ENCODE results near the gene RERE.
A peak's percentile ranks its signal among the peaks of the same experiment; 100 is the strongest.
"Not testable (repeated sequence)": the region's sequence is repeated elsewhere in the genome, so short reads cannot be mapped to it uniquely, and the experiment has no call there.

The RERE gene

DNA sequence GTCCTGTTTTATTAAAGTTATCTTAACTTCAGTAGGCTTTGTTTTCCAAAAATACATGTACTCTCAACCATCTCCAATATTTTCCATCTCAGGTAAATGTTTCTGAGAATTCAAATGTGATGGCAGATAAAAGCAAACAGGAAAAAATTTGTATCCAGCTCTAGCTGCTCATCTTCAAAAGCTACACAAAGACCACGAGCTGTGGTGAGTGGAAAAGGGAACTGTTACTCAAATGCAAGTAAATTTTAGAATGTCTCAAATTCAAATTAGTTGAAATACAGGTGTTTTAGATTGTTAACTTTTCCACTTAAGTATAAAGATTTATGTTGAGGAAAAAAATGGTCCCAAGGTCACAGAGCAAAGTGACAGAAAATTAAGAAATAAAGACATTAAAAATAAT lies 283.5 kb downstream of the RERE start:
- no peak for DNase-seq

DNA sequence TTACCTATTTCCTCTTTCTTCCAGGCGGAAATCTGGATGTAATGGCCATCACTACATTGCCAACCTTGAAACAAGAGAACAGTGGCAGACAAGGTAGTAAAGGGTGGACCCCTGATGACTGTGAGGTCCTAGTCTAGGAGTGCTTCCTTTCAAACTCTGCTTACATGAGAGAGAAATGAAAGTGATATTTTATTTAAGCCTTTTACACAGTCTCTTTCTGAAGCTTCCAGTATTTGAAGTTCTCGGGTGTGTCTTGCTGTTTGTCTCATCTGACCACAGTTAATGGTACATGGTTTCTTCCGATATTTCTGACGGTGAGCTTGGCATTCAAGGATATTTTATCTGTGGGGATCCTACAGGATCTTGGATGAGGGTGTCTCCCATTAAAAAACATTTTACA lies 284.3 kb downstream of the RERE start:
- DNase-seq, result no peak

DNA sequence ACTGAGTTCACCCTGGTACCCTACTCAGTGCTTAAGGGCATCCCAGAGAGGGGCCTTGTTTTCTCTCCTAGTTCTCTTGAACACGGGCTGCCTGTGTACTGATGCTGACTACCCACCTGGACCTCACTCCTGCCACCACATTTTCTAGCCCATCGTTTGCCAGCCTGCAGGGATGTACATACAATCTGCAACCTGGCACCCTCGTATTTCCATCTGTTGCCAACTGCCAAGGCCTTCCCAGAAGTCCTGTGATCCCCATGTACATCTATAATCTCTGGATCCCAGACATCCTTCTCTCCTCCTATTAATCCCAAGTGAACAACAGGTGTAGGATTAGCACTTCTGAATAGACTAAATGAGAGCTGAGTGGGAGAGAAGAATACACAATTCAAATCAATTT lies 287.5 kb downstream of the RERE start:
- DNase-seq, result no peak

DNA sequence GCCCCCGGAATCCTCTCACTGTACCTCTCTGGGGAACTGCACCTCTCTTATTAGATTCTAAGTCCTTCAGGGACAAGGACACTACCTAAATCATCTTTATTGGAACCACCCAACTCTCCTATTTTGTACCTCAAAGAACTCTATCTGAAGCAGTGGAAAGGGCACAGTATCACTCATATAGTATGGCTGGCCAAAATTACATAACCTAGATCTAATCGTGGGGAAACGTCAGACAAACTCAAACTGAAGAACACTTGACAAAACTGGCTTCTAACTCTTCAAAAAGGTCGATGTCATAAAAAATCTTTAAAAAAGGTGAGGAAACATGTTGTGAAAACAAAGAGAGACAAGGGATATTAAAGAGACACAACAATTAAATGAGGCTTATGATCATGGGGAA lies 289.5 kb downstream of the RERE start:
- DNase-seq, result no peak

DNA sequence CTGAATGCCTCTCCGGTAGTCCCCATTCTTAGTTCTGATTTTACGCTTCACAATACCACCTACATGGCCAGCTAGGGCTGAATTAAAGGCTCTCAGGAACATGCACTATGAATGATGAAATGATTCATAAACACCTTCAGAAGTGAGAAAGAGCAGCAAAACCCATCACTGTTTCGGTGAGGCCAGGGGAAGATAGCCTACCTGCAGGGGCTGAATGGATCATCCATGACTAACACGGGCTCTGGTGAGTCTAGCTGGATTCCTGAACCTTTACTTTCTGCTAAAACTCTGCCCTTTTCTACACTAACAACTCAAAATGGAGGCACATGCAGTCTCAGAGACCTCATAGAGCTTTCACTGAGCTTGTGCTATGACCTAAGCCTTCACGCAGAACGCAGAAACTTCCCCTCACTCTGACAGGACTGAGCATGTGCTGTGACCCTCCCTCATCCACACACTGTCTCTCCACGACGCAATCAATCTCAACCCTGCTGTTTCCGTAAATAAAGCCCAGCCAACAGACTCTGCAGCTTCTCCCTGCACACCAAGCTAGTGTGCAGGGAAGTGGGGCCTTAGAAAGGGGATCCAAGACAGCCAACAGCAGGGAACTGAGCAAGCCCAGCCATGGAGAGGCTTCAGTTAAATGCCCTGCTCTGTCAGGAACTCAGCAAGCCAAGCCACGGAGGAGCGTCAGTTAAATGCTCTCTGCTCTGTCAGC lies 291.7 kb downstream of the RERE start:
- DNase-seq, result peak; percentile 82

DNA sequence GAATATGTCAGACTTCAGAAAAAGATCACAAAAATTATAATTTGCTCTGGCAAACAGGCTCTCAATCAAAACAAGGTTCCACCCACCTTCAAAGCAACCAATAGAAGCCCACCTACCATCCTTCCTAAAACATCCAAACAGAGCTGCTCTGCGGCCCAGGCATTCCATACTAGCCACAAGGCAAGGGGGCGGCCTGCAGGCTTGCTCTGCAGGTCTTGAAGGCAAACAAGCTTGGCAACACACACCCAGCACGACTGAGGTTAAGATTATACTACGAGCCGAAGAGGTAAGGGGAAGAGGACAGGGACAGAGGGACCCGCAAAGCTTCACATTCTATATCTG lies 292.3 kb downstream of the RERE start:
- peak; percentile 67 for DNase-seq

DNA sequence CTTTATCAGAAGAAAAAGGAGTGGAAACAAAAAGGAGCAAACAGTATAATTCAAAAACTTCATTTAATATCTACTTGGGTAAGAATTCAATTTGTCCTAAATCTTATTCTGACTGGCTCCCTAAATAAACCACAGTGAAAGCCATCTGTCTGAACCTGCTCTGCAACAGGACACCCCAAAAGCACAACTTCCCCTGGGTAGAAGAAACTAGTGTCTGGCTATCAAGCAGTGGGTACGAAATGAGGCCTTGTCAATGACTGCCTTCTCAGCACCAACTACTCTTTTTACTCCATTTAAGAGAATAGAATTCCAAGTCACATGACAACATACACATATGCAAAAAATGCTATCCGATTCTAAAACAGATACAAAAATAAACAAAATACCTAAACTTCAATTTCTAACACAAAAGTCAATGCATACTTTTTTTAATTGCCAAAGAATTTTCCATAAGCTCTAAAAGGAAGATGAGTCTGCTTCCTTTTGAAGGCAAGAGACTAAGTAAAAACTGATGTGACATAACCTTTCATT lies 292.7 kb downstream of the RERE start:
- DNase-seq, result no peak

DNA sequence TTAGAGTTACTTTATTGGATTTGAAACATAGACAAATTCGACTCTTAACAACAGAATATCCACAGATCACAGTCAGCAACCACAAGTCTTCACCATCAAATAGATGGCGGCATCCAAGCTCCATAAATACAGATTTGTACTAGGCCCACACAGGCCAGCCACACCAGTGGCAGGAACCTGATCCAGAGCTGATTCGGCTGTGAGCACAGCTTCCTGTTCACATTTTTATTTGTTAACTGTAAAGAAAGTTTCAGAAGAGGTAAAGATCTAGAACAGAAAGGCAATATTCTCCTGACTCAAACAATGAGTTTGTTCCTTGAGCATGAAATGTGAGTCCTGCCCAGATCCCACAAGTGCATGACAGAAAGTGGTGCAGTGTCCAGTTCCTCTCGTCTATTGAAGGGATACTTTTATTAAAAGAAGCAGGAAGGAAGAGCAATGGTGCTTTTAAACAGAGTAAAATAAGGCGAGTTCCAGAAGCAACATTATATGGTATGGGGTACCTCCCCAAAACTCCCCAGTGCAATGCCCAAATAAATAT lies 293.7 kb downstream of the RERE start:
- no peak for DNase-seq

DNA sequence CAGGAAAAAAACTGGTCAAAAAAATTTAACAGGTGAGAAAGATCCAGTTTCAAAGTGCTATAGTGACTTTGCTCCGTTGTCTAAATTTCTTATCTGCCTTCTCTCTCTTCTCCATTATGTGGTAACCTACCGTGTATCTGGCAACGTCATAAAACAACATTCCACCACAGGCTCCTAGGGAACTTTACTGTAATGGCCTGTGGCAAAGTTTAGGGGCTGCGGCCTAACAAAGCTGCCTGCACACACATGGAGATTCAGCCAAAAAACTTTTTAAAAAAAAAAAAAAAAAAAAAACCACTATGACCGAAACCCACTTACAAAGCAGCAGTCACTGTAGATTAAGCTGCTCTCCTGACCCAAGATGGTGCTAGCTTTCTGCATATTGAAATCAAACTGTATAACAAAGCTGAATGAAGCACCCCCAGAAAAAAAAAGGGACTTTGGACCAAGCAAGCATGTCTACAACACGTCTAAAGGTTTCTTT lies 296.9 kb downstream of the RERE start:
- no peak for DNase-seq

DNA sequence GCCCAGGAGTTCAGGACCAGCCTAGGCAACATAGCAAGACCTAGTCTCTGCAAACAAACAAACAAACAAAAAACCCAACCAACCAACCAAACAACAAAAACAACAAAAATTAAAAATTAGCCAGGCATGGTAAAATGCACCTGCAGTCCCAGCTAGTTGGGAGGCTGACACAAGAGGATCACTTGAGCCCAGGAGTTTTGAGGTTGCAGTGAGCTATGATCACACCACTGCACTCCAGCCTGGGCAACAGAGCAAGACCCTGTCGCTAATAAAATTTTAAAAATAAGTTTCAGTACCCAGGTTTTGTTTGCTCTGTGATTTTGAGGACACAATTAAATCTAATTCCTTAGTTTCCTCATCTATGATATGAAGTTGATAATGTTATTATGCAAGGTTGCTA lies 298.3 kb downstream of the RERE start:
- no peak for DNase-seq

DNA sequence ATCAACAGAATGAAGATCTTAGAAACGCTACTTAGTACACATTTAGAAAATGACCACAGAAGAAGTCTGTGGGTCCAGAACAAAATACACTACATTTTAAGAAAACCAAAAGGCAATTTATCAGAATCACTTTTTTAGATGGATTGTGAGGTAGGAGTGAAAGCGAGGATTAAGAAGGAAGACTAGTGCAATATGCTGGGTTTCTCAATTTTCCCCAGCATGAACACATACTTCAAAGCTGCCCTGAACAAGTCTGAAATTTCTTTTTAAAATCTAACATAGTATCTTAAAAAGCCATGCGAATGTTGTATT lies 299.0 kb downstream of the RERE start:
- no peak for DNase-seq

DNA sequence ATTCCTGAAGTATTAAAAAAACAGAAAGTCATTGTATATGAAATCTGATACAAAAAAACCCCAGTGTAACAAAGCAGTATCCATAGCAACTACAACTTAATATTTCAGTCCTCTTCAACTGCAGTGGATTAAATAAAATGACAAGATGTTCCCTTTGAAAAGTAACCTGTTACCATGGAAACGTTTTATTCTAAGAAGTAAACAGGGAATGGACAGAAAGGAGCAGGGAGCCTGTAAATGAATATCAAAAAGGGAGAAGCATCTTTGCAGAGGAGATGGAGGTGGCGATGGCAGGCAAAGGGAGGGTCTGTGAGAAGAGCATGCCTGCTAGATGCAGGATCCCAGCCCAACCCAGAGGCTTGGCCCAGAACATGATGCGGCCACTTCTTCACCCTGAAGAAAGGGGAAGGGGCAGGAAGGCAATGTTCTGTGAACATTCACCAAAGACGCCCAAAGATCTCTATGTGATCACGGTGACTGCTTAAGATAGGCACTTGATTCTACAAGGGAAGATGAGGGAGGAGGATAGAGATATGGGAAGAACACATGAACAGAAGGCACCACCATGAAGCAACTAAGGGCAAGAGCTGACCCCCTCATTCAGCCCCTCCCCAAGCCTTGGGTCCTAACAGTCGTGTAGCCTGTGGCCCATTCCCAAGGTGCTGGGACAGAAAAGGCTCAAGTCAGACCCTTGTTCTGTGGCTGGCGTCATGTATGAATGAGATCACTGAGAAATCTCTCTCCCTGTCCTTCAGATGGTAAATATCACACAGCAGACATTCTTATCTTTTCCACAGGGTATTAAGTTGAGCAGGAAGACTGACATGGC lies 299.6 kb downstream of the RERE start:
- DNase-seq, result no peak

DNA sequence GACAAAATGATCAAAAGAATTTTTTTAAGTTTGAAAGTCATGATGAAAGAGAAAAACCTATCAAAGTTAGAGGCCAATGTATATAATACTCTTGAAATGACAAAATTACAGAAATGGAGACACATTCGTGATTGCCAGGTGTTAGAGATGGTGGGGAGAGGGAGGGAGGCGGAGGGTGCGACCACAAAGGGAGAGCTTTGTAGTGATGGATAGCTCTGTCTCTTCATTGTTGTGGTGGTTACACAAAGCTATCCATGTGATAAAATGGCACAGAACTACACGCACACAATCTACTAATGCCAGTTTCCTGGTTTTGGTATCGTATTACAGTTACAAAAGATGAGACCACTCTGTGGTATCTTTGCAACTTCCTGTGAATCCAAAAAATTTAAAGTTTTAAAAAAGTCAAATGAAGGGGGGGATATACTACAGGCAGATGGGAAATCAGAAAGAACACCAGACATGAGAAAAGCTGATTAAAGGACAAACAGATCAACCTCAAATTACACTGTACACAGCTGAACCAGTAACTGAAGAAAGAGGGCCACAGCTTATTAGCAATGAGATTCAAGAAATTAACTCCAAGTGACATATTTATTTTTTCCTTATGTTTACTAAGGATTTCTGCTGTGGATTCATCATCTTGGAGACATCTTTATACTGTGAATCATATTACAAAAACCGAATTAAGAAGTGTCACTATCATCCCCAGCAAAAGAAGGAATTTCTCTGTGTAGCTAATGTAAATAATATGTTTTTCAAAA lies 300.5 kb downstream of the RERE start:
- DNase-seq, result no peak

DNA sequence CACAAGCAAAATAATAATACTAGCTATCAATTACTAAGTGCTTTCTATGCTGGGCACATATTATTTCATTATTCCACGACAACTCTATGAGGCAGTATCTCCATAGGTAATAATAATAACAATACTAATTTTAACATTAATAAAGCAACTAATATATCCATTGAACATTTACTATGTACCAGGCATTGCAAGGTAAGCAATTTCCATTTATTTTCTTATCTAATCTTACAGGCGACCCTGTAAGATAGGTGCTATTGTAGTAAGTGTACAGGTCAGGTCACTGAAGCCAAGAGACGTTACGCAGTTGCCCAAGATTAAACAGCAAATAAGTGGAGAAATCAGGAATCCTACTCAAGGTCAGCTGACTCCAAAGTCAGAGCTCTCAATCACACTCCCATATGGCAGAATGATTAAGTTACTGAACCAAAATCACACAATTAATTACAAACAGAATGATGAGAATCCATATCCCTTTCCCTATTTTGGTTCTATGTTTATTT lies 301.1 kb downstream of the RERE start:
- no peak for DNase-seq

DNA sequence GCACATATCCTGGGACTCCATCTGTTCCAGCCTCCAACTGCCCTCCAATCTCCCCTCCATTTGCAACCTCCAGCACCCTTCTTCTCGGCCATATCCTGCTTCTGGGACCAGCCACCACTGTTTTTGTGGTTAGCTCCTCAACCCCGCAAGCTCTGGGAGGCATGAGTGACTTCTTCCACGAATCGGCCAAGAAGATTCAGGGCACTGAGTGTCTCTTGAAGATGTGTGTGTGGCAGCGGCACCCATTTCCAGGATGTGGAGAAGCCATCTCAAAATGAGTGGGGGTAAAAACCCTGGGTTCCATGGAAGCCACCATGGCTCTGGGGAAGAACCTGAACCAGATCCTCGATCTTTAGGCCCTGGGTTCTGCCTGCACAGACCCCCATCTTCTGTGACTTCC lies 304.9 kb downstream of the RERE start:
- DNase-seq, result no peak

DNA sequence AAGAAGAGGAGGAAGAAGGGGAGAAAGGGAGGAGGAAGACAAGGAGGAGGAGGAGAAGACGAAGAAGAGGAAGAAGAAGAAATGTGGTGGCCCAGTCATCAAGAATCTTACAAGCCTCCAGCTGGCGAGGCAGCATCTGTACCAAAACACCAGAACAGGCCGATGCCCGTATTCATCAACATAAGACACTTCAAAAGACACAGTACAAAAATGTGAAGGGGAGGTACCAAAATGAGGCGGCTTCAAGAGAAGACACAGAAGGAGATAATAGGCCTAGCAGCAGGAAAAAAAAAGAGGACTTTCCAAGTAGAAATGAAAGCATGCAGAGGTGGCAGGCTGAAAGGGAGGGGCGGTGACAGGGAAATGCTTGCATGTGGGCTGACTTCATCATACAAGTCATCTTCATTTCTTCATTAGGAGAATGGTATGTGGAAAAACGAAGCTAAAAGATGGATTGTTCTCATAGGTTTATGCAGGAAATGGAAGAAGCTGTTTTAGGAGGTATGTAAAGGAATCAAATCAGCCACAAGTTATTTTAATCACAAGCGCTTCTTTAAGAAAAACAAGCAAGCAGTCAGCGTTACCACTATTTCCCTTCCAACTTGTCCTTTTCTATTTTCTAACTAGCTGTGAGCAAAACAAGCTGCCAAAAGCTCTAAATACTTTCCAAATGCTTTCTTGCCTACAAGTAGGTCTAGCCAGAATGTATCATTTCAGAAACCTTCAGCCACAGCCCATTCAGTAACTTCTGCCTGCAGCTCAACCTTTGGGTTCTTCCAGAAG lies 307.2 kb downstream of the RERE start:
- DNase-seq, result peak; percentile 71

DNA sequence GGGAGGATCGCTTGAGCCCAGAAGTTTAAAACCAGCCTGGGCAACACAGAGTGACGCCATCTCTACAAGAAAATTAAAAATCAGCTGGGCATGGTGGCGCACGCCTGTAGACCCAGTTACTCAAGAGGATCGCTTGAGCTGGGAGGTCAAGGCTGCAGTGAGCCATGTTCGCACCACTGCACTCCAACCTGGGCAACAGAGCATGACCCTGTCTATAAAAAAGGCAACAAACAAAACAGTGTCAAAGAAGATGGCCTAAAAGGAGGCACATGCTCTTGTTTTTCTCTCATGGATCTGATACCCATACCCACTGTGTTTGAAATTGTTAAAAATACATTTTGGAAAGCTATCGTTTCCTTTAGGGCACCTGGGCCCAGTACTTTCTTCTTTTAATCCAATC lies 307.9 kb downstream of the RERE start:
- no peak for DNase-seq

DNA sequence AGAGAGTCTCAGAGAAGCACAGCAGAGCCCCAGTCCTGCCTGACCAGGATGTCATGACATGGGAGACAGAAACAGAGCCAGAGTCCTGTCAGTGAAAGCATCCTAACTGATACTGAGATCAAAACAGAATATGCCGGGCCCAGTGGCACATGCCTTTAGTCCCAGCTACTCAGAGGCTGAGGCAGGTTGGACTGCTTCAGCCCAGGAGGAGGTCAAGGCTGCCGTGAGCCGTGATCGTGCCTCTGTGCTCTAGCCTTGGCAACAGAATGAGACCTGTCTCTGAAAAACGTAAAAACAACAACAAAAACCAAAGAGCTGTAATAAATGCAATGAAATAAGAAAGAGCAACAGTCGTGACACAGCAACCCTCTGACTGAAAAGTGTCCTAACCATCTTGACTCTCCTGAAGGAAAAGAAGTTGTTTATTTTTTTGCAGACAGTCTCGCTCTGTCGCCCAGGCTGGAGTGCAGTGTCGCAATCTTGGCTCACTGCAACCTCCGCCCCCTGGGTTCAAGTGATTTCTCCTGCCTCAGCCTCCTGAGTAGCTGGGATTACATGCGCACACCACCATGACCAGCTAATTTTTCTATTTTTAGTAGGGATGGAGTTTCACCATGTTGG lies 310.3 kb downstream of the RERE start:
- no peak for DNase-seq

DNA sequence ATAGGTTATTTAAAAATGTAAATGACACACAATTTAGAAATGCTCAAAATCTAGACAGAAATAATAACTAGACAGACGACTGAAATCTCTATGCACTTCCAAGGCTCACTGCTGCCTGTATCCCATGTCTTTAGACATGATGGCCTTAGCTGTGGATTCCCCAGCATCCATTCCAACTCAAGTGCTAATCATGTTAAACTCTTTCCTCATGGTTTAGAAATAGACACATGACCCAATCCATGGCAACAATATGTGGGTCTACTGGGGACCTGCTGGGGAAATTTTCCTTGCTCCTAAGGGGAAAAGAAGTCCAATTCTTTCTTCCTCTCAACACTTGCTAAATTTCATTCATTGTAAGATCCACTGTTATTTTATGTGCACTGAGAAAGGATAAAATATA lies 311.0 kb downstream of the RERE start:
- no peak for DNase-seq

DNA sequence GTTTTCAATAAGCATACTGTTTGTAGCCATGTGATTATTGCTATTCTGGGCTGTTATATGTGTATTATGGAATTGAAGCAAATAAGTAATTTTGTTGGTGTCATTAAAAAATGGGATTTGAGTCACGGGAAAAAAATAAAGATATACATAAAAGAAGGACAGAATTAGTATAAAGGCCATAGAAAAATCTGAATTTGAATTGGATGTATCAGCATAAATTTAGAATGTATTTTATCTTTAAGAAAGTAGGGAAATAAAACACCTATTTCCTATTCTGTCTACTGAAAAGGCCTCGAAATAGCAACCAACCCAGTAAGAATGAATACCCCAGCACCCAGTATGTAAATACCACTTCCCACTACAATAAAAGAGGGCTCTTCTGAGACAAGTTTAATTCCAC lies 313.6 kb downstream of the RERE start:
- DNase-seq, result no peak

DNA sequence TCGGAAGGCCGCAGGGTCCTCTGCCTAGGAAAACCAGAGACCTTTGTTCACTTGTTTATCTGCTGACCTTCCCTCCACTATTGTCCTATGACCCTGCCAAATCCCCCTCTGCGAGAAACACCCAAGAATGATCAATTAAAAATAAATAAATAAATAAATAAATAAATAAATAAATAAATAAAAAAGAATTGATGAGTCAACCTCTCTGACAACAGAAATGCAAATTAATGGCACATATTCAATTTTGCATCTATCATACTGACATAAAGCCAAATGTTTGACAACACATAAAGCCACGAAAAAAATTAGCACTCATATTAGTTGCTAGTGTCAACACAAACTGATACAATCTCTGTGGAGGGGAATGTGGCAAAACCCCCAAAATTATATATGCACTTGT lies 314.5 kb downstream of the RERE start:
- DNase-seq, result not testable (repeated sequence)

Data from activated effector memory CD4-positive, alpha-beta T cell treated with anti-CD3 and anti-CD28 coated beads, Interleukin-2, amount 50 U/mL, for 16 hours (primary cell).